Endometrial microvascular endothelial cells (primary cell): ENCODE data around the gene WNK1. TPM values are rescaled to one million over a fixed set of nuclear protein-coding genes. Genes with fewer than 3 reads are reported as not detected.

ENCODE experiments used
- in situ Hi-C: cut with HindIII; loops from 2 replicates; pipeline ENCODE4 v1.10.0; 2017; ENCODE audit warnings: low sequenced_read_pairs, low pct_unique_long_range_greater_than_20kb; ENCODE audit errors: inconsistent ontology term
- total RNA-seq: library from RNA; depleted of rRNA; stranded (reverse); fragments of >200 nt; gene quantifications from one replicate; pipeline ENCODE4 v1.2.3, GENCODE V29; 2015; ENCODE audit errors: inconsistent ontology term

WNK1 gene
- total RNA-seq, 1 donor from 2014 or later = 74.3 TPM

GRCh38 chr12:738712-739111 lies 13.7 kb upstream of the WNK1 start:
- in situ Hi-C loops = loop anchor here (10.0 kb wide), 1 partner anchor 76 kb away; no protein-coding TSS in a partner anchor

- in situ Hi-C loops = loop anchor here (10.0 kb wide), 1 partner anchor 75 kb away; no protein-coding TSS in a partner anchor
These were observed 13.0 kb upstream of the WNK1 start for GRCh38 chr12:739349-739748.

- in situ Hi-C loops = no loop called here
These were observed 11.5 kb upstream of the WNK1 start for GRCh38 chr12:740921-741320.

GRCh38 chr12:749751-750270 lies 2.6 kb upstream of the WNK1 start:
- in situ Hi-C loops = no loop called here

GRCh38 chr12:750366-751191 lies 1.8 kb upstream of the WNK1 start:
- in situ Hi-C loops = no loop called here

- in situ Hi-C loops = no loop called here
These were observed 984 bp upstream of the WNK1 start for GRCh38 chr12:751192-751998.

- in situ Hi-C loops = no loop called here
These were observed 574 bp downstream of the WNK1 start for GRCh38 chr12:752695-753610.

GRCh38 chr12:753611-754472 lies 1.5 kb downstream of the WNK1 start:
- in situ Hi-C loops = no loop called here

- in situ Hi-C loops = no loop called here
These were observed 2.1 kb downstream of the WNK1 start for GRCh38 chr12:754473-754820.

GRCh38 chr12:754851-755562 lies 2.6 kb downstream of the WNK1 start:
- in situ Hi-C loops = no loop called here

- in situ Hi-C loops = no loop called here
These were observed 7.2 kb downstream of the WNK1 start for GRCh38 chr12:759628-760027.

GRCh38 chr12:761256-761655 lies 8.9 kb downstream of the WNK1 start:
- in situ Hi-C loops = no loop called here

GRCh38 chr12:765840-766239 lies 13.5 kb downstream of the WNK1 start:
- in situ Hi-C loops = no loop called here

GRCh38 chr12:768434-768833 lies 16.1 kb downstream of the WNK1 start:
- in situ Hi-C loops = no loop called here

- in situ Hi-C loops = no loop called here
These were observed 18.1 kb downstream of the WNK1 start for GRCh38 chr12:770479-770878.

- in situ Hi-C loops = no loop called here
These were observed 19.8 kb downstream of the WNK1 start for GRCh38 chr12:772056-772697.

- in situ Hi-C loops = no loop called here
These were observed 21.8 kb downstream of the WNK1 start for GRCh38 chr12:774051-774614.
